HG02623 (cell line): ENCODE results near the gene NPSR1.

ENCODE experiments used
- ATAC-seq: cut with Tn5 transposase; IDR thresholded peaks from one replicate; pipeline ENCODE4 v1.9.1; 2021; ENCODE audit warnings: moderate library complexity; ENCODE audit not compliant: unreplicated experiment

NPSR1 gene

GRCh38 chr7:34719636-34720035 lies 61.6 kb downstream of the NPSR1 start:
- ATAC-seq = no peak

- no peak for ATAC-seq
Observed at GRCh38 chr7:34720289-34720688, 62.3 kb downstream of the NPSR1 start.

- no peak for ATAC-seq
Observed at GRCh38 chr7:34723338-34723737, 65.3 kb downstream of the NPSR1 start.

- ATAC-seq = no peak
Observed at GRCh38 chr7:34723866-34724490, 66.0 kb downstream of the NPSR1 start.

GRCh38 chr7:34726221-34726620 lies 68.2 kb downstream of the NPSR1 start:
- no peak for ATAC-seq

- ATAC-seq = no peak
Observed at GRCh38 chr7:34727464-34727995, 69.5 kb downstream of the NPSR1 start.

GRCh38 chr7:34728156-34728555 lies 70.1 kb downstream of the NPSR1 start:
- ATAC-seq = no peak

GRCh38 chr7:34734771-34735170 lies 76.8 kb downstream of the NPSR1 start:
- ATAC-seq = no peak

- no peak for ATAC-seq
Observed at GRCh38 chr7:34735526-34735925, 77.5 kb downstream of the NPSR1 start.

GRCh38 chr7:34739651-34740300 lies 81.8 kb downstream of the NPSR1 start:
- ATAC-seq = no peak

GRCh38 chr7:34740840-34741239 lies 82.8 kb downstream of the NPSR1 start:
- ATAC-seq = no peak

- no peak for ATAC-seq
Observed at GRCh38 chr7:34747176-34747781, 89.3 kb downstream of the NPSR1 start.

- ATAC-seq = no peak
Observed at GRCh38 chr7:34747867-34748727, 90.1 kb downstream of the NPSR1 start.

- no peak for ATAC-seq
Observed at GRCh38 chr7:34748728-34749089, 90.7 kb downstream of the NPSR1 start.

GRCh38 chr7:34749446-34749845 lies 91.4 kb downstream of the NPSR1 start:
- no peak for ATAC-seq

- no peak for ATAC-seq
Observed at GRCh38 chr7:34750209-34750608, 92.2 kb downstream of the NPSR1 start.

GRCh38 chr7:34750636-34751035 lies 92.6 kb downstream of the NPSR1 start:
- no peak for ATAC-seq

GRCh38 chr7:34751725-34752643 lies 94.0 kb downstream of the NPSR1 start:
- no peak for ATAC-seq

GRCh38 chr7:34752929-34753328 lies 94.9 kb downstream of the NPSR1 start:
- no peak for ATAC-seq

- ATAC-seq = no peak
Observed at GRCh38 chr7:34755008-34755407, 97.0 kb downstream of the NPSR1 start.
